NB4 (cell line): ENCODE data around the gene LRRFIP2.
"Not testable (repeated sequence)": the region's sequence is repeated elsewhere in the genome, so short reads cannot be mapped to it uniquely, and the experiment has no call there.

Experiments
- DNase-seq: peaks from one replicate; pipeline ENCODE4 v3.0.0; 2010; ENCODE audit warnings: low read depth
- H3K4me3 ChIP-seq: one replicate; pipeline ENCODE4 v1.5.1; 2011; ENCODE audit warnings: mild to moderate bottlenecking, low read depth, low read length, moderate library complexity
- MYC ChIP-seq: IDR thresholded peaks from 2 replicates; pipeline ENCODE4 v1.6.1; 2011; ENCODE audit warnings: low read depth, low read length
- POLR2A ChIP-seq: IDR thresholded peaks from 2 replicates; pipeline ENCODE4 v1.6.1; 2011; ENCODE audit warnings: mild to moderate bottlenecking; ENCODE audit not compliant: insufficient read length; ENCODE audit errors: extremely low read depth
- TF ChIP-seq, protein P1 (sequence below): IDR thresholded peaks from 2 replicates; pipeline ENCODE4 v1.6.1; 2011; ENCODE audit warnings: low read depth, low read length
- TF ChIP-seq, protein P2 (sequence below): IDR thresholded peaks from one replicate; pipeline ENCODE4 v1.5.1; 2012; ENCODE audit warnings: low read depth, low read length

LRRFIP2 gene

DNA sequence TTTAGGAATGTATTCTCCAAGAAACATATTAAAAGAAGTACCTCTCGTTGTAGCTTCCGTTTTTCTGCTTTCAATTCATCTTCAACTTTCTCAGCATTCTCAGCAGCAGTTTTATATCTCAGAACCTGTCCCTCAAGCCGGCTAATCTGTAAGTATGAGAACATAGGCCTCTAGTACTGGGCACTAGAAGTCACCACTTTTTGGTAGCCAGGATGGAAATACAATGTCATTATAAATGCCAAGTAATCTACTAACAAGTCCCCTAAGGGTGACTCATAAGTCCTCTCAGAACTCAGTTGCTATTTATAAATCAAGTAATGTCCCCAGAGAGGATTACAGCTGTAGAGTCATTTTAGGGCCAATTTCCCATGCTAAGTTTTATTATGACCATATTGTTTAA lies 120.0 kb downstream of the LRRFIP2 start:
- TF ChIP-seq POLR2A (no peak), MYC (no peak)
- TF ChIP-seq, protein P1, sequence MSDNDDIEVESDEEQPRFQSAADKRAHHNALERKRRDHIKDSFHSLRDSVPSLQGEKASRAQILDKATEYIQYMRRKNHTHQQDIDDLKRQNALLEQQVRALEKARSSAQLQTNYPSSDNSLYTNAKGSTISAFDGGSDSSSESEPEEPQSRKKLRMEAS, result no peak
- TF ChIP-seq, protein P2, sequence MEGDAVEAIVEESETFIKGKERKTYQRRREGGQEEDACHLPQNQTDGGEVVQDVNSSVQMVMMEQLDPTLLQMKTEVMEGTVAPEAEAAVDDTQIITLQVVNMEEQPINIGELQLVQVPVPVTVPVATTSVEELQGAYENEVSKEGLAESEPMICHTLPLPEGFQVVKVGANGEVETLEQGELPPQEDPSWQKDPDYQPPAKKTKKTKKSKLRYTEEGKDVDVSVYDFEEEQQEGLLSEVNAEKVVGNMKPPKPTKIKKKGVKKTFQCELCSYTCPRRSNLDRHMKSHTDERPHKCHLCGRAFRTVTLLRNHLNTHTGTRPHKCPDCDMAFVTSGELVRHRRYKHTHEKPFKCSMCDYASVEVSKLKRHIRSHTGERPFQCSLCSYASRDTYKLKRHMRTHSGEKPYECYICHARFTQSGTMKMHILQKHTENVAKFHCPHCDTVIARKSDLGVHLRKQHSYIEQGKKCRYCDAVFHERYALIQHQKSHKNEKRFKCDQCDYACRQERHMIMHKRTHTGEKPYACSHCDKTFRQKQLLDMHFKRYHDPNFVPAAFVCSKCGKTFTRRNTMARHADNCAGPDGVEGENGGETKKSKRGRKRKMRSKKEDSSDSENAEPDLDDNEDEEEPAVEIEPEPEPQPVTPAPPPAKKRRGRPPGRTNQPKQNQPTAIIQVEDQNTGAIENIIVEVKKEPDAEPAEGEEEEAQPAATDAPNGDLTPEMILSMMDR, result no peak
- no peak overlapping the region for H3K4me3 ChIP-seq
- DNase-seq, result peak; percentile 77

DNA sequence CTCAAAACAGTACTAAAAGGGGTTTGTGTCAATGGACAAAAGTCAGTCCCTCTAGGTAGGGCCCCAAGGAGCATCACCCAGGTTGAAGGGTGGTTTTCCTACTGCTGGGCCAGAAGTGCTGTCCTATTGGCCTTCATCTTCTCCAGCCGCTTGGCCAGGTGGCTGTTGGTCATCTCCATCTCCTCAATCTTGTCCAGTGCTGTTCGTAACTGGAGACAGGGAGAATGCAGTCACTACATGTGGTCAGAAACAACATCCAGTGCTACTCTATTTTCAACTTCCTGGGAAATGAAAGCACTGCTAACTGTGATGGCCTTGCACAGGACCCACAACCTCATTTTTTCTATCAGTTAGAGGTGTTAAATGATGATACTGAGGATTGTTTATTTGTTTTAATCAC lies 120.6 kb downstream of the LRRFIP2 start:
- H3K4me3 ChIP-seq, result no peak overlapping the region
- DNase-seq, result no peak
- TF ChIP-seq, protein P2, result no peak
- TF ChIP-seq MYC (no peak), POLR2A (no peak)
- TF ChIP-seq, protein P1, result no peak

DNA sequence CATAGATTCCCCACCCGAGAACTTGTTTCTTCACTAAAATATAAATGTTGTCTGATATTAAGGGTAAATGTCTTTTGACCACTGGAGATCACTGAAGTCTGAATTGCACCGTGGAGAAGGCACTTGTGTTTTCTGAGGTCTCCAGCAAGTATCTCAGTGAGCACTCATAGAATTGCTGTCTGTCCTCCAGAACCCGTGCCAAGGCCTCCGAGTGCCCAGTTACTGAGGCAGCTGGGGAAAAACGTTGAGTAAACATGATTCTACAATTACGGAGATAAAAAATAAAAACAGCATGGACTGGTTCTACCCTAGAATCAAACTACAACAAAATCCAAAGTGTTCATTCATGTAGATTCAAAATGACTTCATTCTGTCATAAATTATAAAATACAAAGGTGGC lies 121.0 kb downstream of the LRRFIP2 start:
- no peak for TF ChIP-seq POLR2A
- TF ChIP-seq, protein P2, result no peak
- TF ChIP-seq, protein P1, result no peak
- no peak for TF ChIP-seq MYC
- no peak for DNase-seq
- no peak overlapping the region for H3K4me3 ChIP-seq

DNA sequence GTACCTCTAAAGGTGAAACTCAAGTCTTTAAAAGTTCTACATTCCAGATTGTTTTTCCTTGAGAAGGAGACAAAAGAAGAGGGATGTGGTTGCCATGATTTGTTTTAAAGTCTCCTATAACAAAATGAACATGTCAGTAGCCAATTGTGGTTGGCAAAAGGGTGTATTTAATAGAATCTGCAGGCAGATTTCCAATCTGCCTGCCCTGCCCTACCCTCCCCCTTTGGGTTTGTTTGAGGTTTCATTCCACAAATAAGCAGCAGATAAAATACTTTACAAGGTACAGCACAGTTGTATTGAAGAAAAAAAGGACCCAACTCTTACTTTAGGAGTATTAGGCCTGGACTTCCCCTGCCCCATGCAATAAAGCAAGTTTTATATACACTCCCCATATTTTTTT lies 121.5 kb downstream of the LRRFIP2 start:
- TF ChIP-seq MYC (no peak), POLR2A (no peak)
- TF ChIP-seq, protein P2, result no peak
- TF ChIP-seq, protein P1, result no peak
- no peak overlapping the region for H3K4me3 ChIP-seq
- DNase-seq, result no peak

DNA sequence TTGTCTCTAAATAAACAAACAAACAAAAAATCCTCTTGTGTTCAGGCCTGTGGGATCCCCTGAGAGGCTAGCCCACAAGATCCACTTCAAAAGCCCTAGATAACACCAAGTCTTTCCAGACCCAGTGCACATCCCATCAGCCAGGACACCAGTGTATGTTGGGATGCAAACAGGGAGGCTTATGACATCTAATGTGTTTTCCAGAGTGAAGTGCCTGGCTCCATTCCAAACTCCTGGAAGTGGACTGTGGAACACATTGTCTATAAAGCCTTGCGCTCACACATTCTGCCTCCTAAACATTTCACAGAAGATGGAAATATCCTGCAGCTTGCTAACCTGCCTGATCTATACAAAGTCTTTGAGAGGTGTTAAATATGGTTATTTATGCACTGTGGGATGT lies 124.1 kb downstream of the LRRFIP2 start:
- DNase-seq, result no peak
- no peak overlapping the region for H3K4me3 ChIP-seq
- TF ChIP-seq POLR2A (no peak), MYC (no peak)
- TF ChIP-seq, protein P2, result no peak
- TF ChIP-seq, protein P1, result no peak

DNA sequence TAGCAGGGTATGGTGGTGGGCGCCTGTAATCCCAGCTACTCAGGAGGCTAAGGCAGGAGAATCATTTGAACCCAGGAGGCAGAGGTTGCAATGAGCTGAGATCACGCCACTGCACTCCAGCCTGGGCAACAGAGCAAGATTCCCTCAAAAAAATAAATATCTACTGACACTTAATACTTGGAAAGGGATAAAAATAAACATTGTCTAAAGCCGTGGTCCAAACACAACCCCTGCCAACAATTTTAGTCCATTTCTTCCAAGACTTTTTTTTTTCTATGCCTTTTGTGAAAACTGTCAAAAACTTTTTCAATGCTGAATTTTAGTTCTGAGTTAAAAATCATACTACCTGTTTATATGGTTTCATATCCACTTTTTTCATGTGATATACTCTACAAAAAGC lies 131.7 kb downstream of the LRRFIP2 start:
- H3K4me3 ChIP-seq, DNase-seq: not testable (repeated sequence)
